ENCODE data around the gene HNRNPAB.

Gene HNRNPAB

DNA sequence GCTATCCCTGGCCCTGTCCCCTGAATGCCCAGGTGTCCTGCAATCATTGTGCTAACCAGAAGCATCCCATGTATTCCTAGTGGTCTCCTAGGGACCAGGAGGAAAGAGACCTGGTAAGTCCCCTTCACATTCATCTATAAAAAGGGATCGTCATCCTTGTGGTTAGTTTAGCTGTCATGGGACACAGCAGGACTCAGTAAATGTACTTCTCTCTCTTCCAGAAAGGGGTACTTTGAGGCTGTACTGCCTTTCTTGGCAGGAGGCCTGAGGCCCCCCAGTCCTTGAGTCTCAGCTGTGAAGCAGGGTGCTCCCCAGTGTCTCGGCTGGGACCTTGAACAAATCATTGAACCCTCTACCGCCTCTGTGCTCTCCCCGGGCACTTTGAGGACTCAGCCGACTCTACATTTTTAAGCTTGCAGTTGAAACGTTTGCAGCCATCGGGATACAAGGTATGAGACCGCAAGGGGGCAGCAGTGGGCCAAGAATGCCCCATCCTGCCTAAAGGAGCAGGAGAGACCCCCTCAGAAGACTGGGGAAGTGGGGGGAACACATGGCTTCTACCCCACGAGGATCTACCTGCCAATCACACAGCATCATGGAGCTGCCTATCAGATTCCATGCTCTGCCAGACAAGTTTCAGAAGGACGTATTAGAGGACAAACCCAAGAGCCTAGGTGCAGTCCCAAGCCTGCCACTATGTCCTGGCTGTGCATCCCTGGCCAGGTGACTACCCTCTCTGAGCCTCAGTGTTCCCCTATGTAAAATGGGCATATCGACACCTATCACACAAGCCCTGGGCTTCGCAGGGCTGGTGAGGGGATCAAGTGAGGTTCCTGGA is 30.6 kb downstream of the HNRNPAB start:
- Histone ChIP-seq H3K4me1 (ENCODE audit: insufficient read depth, low read length, poor library complexity, severe bottlenecking) (peaks cover 25% of the 10 kb centered on the region), H4K20me1 (ENCODE audit: insufficient read depth, low read length, poor library complexity, severe bottlenecking) (peaks cover 17% of the 10 kb centered on the region), H3K4me2 (ENCODE audit: low read depth, low read length, poor library complexity, severe bottlenecking) (peak overlapping the region; percentile 42), H3K36me3 (ENCODE audit: insufficient read depth, low read length) (no peaks in the 10 kb centered on the region), H3K9ac (ENCODE audit: low read depth, low read length, poor library complexity, severe bottlenecking) (no peak overlapping the region), H3K9me2 (replicated peaks; ENCODE audit: low read depth, low read length) (no peaks in the 10 kb centered on the region), H3K4me3 (ENCODE audit: low read length, poor library complexity, severe bottlenecking) (no peak overlapping the region), H3F3A (ENCODE audit: low read depth) (no peaks in the 10 kb centered on the region), H3K27me3 (ENCODE audit: insufficient read depth, low read length, poor library complexity, severe bottlenecking) (no peaks in the 10 kb centered on the region), H2AFZ (ENCODE audit: low read length) (peak overlapping the region; percentile 77; the same call in 1 of the 2 replicates), H3K79me2 (ENCODE audit: insufficient read depth, low read length) (peaks cover 21% of the 10 kb centered on the region), H3K9me3 (ENCODE audit: insufficient read depth, low read depth, low read length) (no peaks in the 10 kb centered on the region)
- TF ChIP-seq EZH2phosphoT487 (IDR thresholded peaks at IDR 0.05; ENCODE audit: borderline replicate concordance): no peak
- TF ChIP-seq, protein P1, sequence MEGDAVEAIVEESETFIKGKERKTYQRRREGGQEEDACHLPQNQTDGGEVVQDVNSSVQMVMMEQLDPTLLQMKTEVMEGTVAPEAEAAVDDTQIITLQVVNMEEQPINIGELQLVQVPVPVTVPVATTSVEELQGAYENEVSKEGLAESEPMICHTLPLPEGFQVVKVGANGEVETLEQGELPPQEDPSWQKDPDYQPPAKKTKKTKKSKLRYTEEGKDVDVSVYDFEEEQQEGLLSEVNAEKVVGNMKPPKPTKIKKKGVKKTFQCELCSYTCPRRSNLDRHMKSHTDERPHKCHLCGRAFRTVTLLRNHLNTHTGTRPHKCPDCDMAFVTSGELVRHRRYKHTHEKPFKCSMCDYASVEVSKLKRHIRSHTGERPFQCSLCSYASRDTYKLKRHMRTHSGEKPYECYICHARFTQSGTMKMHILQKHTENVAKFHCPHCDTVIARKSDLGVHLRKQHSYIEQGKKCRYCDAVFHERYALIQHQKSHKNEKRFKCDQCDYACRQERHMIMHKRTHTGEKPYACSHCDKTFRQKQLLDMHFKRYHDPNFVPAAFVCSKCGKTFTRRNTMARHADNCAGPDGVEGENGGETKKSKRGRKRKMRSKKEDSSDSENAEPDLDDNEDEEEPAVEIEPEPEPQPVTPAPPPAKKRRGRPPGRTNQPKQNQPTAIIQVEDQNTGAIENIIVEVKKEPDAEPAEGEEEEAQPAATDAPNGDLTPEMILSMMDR (conservative IDR thresholded peaks at IDR 0.05; ENCODE audit: low read length): peak; percentile 67

DNA sequence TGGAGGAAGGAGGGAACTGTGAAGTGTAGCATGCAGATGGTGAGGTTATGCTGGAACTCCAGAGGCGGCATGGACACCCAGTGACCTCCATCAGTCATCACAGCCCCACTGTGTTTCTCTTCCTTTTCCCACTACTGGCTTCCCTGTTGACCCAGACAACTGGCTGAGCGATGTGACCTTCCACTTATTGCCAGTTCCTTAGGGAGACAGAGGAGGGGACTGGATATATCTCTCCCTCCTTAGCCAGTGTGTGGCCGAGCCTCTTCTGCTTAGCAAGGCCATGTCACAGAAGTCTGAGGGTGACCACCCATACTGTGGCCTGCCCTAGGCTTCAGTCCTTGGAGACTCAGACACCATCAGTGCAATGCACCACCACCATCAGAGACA is 31.2 kb downstream of the HNRNPAB start:
- H3K9me3 ChIP-seq (ENCODE audit: insufficient read depth, low read depth, low read length): no peaks in the 10 kb centered on the region
- H3K36me3 ChIP-seq (ENCODE audit: insufficient read depth, low read length): no peaks in the 10 kb centered on the region
- no peak for TF ChIP-seq EZH2phosphoT487 (IDR thresholded peaks at IDR 0.05; ENCODE audit: borderline replicate concordance)
- TF ChIP-seq, protein P1 (conservative IDR thresholded peaks at IDR 0.05; ENCODE audit: low read length): no peak
- H4K20me1 ChIP-seq (ENCODE audit: insufficient read depth, low read length, poor library complexity, severe bottlenecking): peaks cover 15% of the 10 kb centered on the region
- no peaks in the 10 kb centered on the region for H3K27me3 ChIP-seq (ENCODE audit: insufficient read depth, low read length, poor library complexity, severe bottlenecking)
- no peak overlapping the region for H3K9ac ChIP-seq (ENCODE audit: low read depth, low read length, poor library complexity, severe bottlenecking)
- H3K9me2 ChIP-seq (replicated peaks; ENCODE audit: low read depth, low read length): no peaks in the 10 kb centered on the region
- peaks cover 15% of the 10 kb centered on the region for H3K79me2 ChIP-seq (ENCODE audit: insufficient read depth, low read length)
- H3K4me3 ChIP-seq (ENCODE audit: low read length, poor library complexity, severe bottlenecking): no peak overlapping the region
- H3K4me1 ChIP-seq (ENCODE audit: insufficient read depth, low read length, poor library complexity, severe bottlenecking): peaks cover 25% of the 10 kb centered on the region
- no peak overlapping the region for H2AFZ ChIP-seq (ENCODE audit: low read length)
- H3F3A ChIP-seq (ENCODE audit: low read depth): no peaks in the 10 kb centered on the region
- H3K4me2 ChIP-seq (ENCODE audit: low read depth, low read length, poor library complexity, severe bottlenecking): no peak overlapping the region

DNA sequence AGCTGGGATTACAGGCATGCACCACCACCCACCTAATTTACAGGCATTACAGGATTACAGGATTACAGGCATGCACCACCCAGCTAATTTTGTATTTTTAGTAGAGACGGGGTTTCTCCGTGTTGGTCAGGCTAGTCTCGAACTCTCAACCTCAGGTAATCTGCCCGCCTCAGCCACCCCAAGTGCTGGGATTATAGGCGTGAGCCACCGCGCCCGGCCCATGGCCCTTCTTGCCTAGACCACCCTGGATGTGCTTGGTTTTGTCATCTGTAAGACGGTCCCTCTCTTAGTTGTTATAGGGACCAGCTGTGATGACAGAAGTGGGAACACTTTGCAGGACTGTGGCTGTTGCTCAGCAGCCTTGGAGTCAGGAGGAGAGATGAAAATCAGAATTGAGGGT is 31.8 kb downstream of the HNRNPAB start:
- TF ChIP-seq, protein P1 (conservative IDR thresholded peaks at IDR 0.05; ENCODE audit: low read length): no peak
- TF ChIP-seq EZH2phosphoT487 (IDR thresholded peaks at IDR 0.05; ENCODE audit: borderline replicate concordance): no peak
- H3F3A ChIP-seq (ENCODE audit: low read depth): no peaks in the 10 kb centered on the region

More for the DNA sequence above, 31.8 kb downstream of the HNRNPAB start:
- Histone ChIP-seq H3K9ac (ENCODE audit: low read depth, low read length, poor library complexity, severe bottlenecking) (no peak overlapping the region), H3K9me3 (ENCODE audit: insufficient read depth, low read depth, low read length) (no peaks in the 10 kb centered on the region), H3K4me2 (ENCODE audit: low read depth, low read length, poor library complexity, severe bottlenecking) (no peak overlapping the region), H3K36me3 (ENCODE audit: insufficient read depth, low read length) (no peaks in the 10 kb centered on the region), H3K4me3 (ENCODE audit: low read length, poor library complexity, severe bottlenecking) (no peak overlapping the region), H3K4me1 (ENCODE audit: insufficient read depth, low read length, poor library complexity, severe bottlenecking) (peaks cover 22% of the 10 kb centered on the region), H3K9me2 (replicated peaks; ENCODE audit: low read depth, low read length) (no peaks in the 10 kb centered on the region), H3K79me2 (ENCODE audit: insufficient read depth, low read length) (peaks cover 10% of the 10 kb centered on the region), H2AFZ (ENCODE audit: low read length) (no peak overlapping the region), H4K20me1 (ENCODE audit: insufficient read depth, low read length, poor library complexity, severe bottlenecking) (peaks cover 9% of the 10 kb centered on the region), H3K27me3 (ENCODE audit: insufficient read depth, low read length, poor library complexity, severe bottlenecking) (no peaks in the 10 kb centered on the region)
